ENCODE data around the gene MLXIP. TPM values are rescaled to one million over a fixed set of nuclear protein-coding genes. Genes with fewer than 3 reads are reported as not detected.

Gene MLXIP
- polyA plus RNA-seq, 1 experiment, result 5.8 TPM

- no peak overlapping the region for H3K4me3 ChIP-seq (ENCODE audit: low read depth, low read length)
- CTCF ChIA-PET, result interaction anchor here (1.2 kb wide), 1 partner anchor 218 kb away, joined by 3 read pairs; no protein-coding TSS in a partner anchor
- DNase-seq (ENCODE audit: low read depth, low spot score), result no peak
- POLR2A ChIA-PET, result no interaction called here
- no peak overlapping the region for H3K27ac ChIP-seq (ENCODE audit: low read depth, low read length)
- H3K27me3 ChIP-seq (ENCODE audit: control insufficient read depth, insufficient read depth, low read length), result no peaks in the 10 kb centered on the region
- TF ChIP-seq CTCF (IDR thresholded peaks at IDR 0.05; ENCODE audit: low read depth, low read length), result no peak
- no peaks in the 10 kb centered on the region; the same call in 1 of the 2 replicates for H3K9me3 ChIP-seq (ENCODE audit: control insufficient read depth, insufficient read depth, low read length)
Observed at GRCh38 chr12:122138181-122138580, 59.6 kb downstream of the MLXIP start.

- Histone ChIP-seq H3K27ac (ENCODE audit: low read depth, low read length) (no peak overlapping the region), H3K4me3 (ENCODE audit: low read depth, low read length) (no peak overlapping the region), H3K9me3 (ENCODE audit: control insufficient read depth, insufficient read depth, low read length) (no peaks in the 10 kb centered on the region; the same call in 1 of the 2 replicates), H3K27me3 (ENCODE audit: control insufficient read depth, insufficient read depth, low read length) (no peaks in the 10 kb centered on the region)
- TF ChIP-seq CTCF (IDR thresholded peaks at IDR 0.05; ENCODE audit: low read depth, low read length), result no peak
- ChIA-PET POLR2A (no interaction called here), CTCF (interaction anchor here (1.2 kb wide), 1 partner anchor 218 kb away, joined by 3 read pairs; no protein-coding TSS in a partner anchor)
- no peak for DNase-seq (ENCODE audit: low read depth, low spot score)
Observed at GRCh38 chr12:122138616-122139015, 60.1 kb downstream of the MLXIP start.

GRCh38 chr12:122139266-122139665 lies 60.7 kb downstream of the MLXIP start:
- DNase-seq (ENCODE audit: low read depth, low spot score), result no peak
- no peaks in the 10 kb centered on the region; the same call in 1 of the 2 replicates for H3K9me3 ChIP-seq (ENCODE audit: control insufficient read depth, insufficient read depth, low read length)
- no peak overlapping the region for H3K4me3 ChIP-seq (ENCODE audit: low read depth, low read length)
- TF ChIP-seq CTCF (IDR thresholded peaks at IDR 0.05; ENCODE audit: low read depth, low read length), result no peak
- no peaks in the 10 kb centered on the region for H3K27me3 ChIP-seq (ENCODE audit: control insufficient read depth, insufficient read depth, low read length)
- ChIA-PET POLR2A (interaction anchor here (0.6 kb wide), 1 partner anchor 38 kb away, joined by 3 read pairs; no protein-coding TSS in a partner anchor), CTCF (interaction anchor here (1.1 kb wide), 1 partner anchor 13 kb away, joined by 3 read pairs; no protein-coding TSS in a partner anchor)
- H3K27ac ChIP-seq (ENCODE audit: low read depth, low read length), result no peak overlapping the region

GRCh38 chr12:122139941-122140340 lies 61.4 kb downstream of the MLXIP start:
- no peak overlapping the region for H3K27ac ChIP-seq (ENCODE audit: low read depth, low read length)
- no peaks in the 10 kb centered on the region for H3K27me3 ChIP-seq (ENCODE audit: control insufficient read depth, insufficient read depth, low read length)
- ChIA-PET POLR2A (interaction anchor here (0.6 kb wide), 1 partner anchor 114 kb away, joined by 6 read pairs; no protein-coding TSS in a partner anchor), CTCF (interaction anchor here (1.1 kb wide), 1 partner anchor 13 kb away, joined by 3 read pairs; no protein-coding TSS in a partner anchor)
- H3K4me3 ChIP-seq (ENCODE audit: low read depth, low read length), result no peak overlapping the region
- no peaks in the 10 kb centered on the region; the same call in 1 of the 2 replicates for H3K9me3 ChIP-seq (ENCODE audit: control insufficient read depth, insufficient read depth, low read length)
- TF ChIP-seq CTCF (IDR thresholded peaks at IDR 0.05; ENCODE audit: low read depth, low read length), result no peak
- no peak for DNase-seq (ENCODE audit: low read depth, low spot score)

- POLR2A ChIA-PET, result interaction anchor here (0.6 to 1.0 kb wide), 3 partner anchors 17 to 117 kb away, joined by 3 to 6 read pairs (median 5); no protein-coding TSS in a partner anchor
- no peak overlapping the region for H3K4me3 ChIP-seq (ENCODE audit: low read depth, low read length)
- CTCF ChIA-PET, result interaction anchor here (1.1 kb wide), 1 partner anchor 12 kb away, joined by 3 read pairs; no protein-coding TSS in a partner anchor
Observed at GRCh38 chr12:122140467-122141257, 62.1 kb downstream of the MLXIP start.

More at GRCh38 chr12:122140467-122141257, 62.1 kb downstream of the MLXIP start:
- DNase-seq (ENCODE audit: low read depth, low spot score), result no peak
- Histone ChIP-seq H3K27ac (ENCODE audit: low read depth, low read length) (no peak overlapping the region), H3K27me3 (ENCODE audit: control insufficient read depth, insufficient read depth, low read length) (no peaks in the 10 kb centered on the region), H3K9me3 (ENCODE audit: control insufficient read depth, insufficient read depth, low read length) (no peaks in the 10 kb centered on the region; the same call in 1 of the 2 replicates)
- TF ChIP-seq CTCF (IDR thresholded peaks at IDR 0.05; ENCODE audit: low read depth, low read length), result no peak
